GM21528 (cell line): Measurements from ENCODE around the gene ZNF541.
A peak's percentile ranks its signal among the peaks of the same experiment; 100 is the strongest.

Experiments
- ATAC-seq: cut with Tn5 transposase; IDR thresholded peaks from one replicate; pipeline ENCODE4 v1.9.1; 2021; ENCODE audit warnings: mild to moderate bottlenecking, moderate library complexity; ENCODE audit not compliant: unreplicated experiment, low FRiP score

The ZNF541 gene

GRCh38 chr19:47573071-47574026, at the start of gene ZNF541:
ZNF541 (minus strand) TSS chr19:47573148; CDS start chr19:47555856, 17,292 bp downstream.
- no peak for ATAC-seq

- no peak for ATAC-seq
Measured at GRCh38 chr19:47619763-47620162, 46.8 kb upstream of the ZNF541 start.

GRCh38 chr19:47618771-47619170, 45.8 kb upstream of the ZNF541 start:
- no peak for ATAC-seq

- ATAC-seq, result no peak
Measured at GRCh38 chr19:47615714-47616113, 42.8 kb upstream of the ZNF541 start.

GRCh38 chr19:47615230-47615629, 42.3 kb upstream of the ZNF541 start:
- ATAC-seq, result no peak

- ATAC-seq, result no peak
Measured at GRCh38 chr19:47614559-47614958, 41.6 kb upstream of the ZNF541 start.

- no peak for ATAC-seq
Measured at GRCh38 chr19:47614021-47614295, 41.0 kb upstream of the ZNF541 start.

- no peak for ATAC-seq
Measured at GRCh38 chr19:47613165-47614020, 40.4 kb upstream of the ZNF541 start.

- no peak for ATAC-seq
Measured at GRCh38 chr19:47610902-47611301, 38.0 kb upstream of the ZNF541 start.

- no peak for ATAC-seq
Measured at GRCh38 chr19:47609906-47610894, 37.3 kb upstream of the ZNF541 start.

GRCh38 chr19:47608969-47609905, 36.3 kb upstream of the ZNF541 start, which contains the start of gene BICRA:
BICRA (plus strand) TSS chr19:47609134; CDS start chr19:47673575, 64,441 bp downstream.
- ATAC-seq, result peak; percentile 51

- peak; percentile 66 for ATAC-seq
Measured at GRCh38 chr19:47608074-47608918, 35.3 kb upstream of the ZNF541 start.

GRCh38 chr19:47607564-47608073, 34.7 kb upstream of the ZNF541 start:
- ATAC-seq, result no peak

- no peak for ATAC-seq
Measured at GRCh38 chr19:47603706-47604565, 31.0 kb upstream of the ZNF541 start.

- ATAC-seq, result no peak
Measured at GRCh38 chr19:47601180-47601904, 28.4 kb upstream of the ZNF541 start.
